Hepatocyte (in vitro differentiated cells): ENCODE results near the gene FGF3.

Source experiments
- EZH2 ChIP-seq: fragments of 200-600 bp; sonication (generic); IDR thresholded peaks from 2 replicates; pipeline ENCODE4 v1.6.1; 2016; ENCODE audit warnings: antibody characterized with exemption, mild to moderate bottlenecking, borderline replicate concordance
- EZH2phosphoT487 ChIP-seq: fragments of 200-600 bp; sonication (generic); IDR thresholded peaks from one replicate; pipeline ENCODE4 v1.6.1; 2018; ENCODE audit warnings: antibody characterized with exemption, mild to moderate bottlenecking, low read depth, moderate library complexity; ENCODE audit not compliant: unreplicated experiment, severe bottlenecking
- TF ChIP-seq, protein P1 (sequence below): fragments of 200-600 bp; sonication (generic); IDR thresholded peaks from 2 replicates; pipeline ENCODE4 v1.5.1; 2016; ENCODE audit warnings: antibody characterized with exemption, mild to moderate bottlenecking; ENCODE audit not compliant: poor library complexity

DNA sequence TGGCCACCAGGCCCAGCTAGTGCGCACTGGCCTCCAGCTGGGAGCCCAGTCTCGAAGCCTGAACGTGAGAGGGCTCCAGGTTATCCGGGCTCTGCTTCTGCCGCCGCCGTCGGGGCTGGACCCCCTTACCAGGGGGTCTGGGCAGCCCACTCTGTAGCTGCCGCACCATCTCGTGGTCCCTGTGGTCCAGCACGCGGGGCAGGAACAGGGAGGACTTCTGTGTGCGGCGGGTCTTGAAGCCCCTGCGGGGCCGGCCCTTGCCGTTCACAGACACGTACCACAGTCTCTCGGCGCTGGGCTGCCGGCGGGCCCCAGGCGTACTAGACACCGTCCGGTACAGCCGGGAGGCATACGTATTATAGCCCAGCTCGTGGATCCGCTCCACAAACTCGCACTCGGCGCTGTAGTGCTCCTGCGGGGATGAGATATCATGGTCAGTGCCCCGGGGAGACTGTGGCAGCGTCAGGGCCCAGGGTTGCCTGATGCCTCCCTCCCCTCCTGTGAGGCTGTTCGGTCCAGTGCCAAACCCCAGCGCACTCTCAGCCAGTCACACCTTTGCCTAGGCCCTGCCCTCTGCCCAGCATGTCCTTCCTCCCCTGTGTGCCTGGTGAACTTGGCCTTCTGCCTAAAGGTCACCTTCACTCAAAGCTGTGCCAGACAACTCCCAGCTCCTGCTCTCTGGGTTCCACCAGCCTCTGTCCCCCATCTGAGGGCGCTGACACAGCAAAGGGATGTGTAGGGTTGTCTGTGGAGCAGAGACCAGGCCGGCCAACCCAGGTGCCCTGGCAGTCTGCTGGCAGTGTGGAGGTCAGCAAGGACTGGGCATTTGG, 8.7 kb downstream of the FGF3 start:
- TF ChIP-seq, protein P1, sequence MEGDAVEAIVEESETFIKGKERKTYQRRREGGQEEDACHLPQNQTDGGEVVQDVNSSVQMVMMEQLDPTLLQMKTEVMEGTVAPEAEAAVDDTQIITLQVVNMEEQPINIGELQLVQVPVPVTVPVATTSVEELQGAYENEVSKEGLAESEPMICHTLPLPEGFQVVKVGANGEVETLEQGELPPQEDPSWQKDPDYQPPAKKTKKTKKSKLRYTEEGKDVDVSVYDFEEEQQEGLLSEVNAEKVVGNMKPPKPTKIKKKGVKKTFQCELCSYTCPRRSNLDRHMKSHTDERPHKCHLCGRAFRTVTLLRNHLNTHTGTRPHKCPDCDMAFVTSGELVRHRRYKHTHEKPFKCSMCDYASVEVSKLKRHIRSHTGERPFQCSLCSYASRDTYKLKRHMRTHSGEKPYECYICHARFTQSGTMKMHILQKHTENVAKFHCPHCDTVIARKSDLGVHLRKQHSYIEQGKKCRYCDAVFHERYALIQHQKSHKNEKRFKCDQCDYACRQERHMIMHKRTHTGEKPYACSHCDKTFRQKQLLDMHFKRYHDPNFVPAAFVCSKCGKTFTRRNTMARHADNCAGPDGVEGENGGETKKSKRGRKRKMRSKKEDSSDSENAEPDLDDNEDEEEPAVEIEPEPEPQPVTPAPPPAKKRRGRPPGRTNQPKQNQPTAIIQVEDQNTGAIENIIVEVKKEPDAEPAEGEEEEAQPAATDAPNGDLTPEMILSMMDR, result no peak
- TF ChIP-seq EZH2 (no peak), EZH2phosphoT487 (no peak)
